Gastroesophageal sphincter (tissue), 3 donors: Measurements from ENCODE around the gene WARS2.

ENCODE experiments used
- CTCF ChIP-seq, 4 experiments: fragments of 200-600 bp in 2 of 4; fragments of 450-650 bp in 2 of 4; sonication (generic) in 1 of 4; IDR thresholded peaks; one replicate each; pipeline ENCODE4 v1.5.1; 2017 to 2019; ENCODE audit warnings: antibody characterized with exemption in 4 of 4, mild to moderate bottlenecking in 2 of 4, moderate library complexity in 2 of 4
- EP300 ChIP-seq: sonication (generic); formaldehyde crosslinking; IDR thresholded peaks from one replicate; pipeline ENCODE4 v1.6.1; 2017; ENCODE audit warnings: antibody characterized with exemption, mild to moderate bottlenecking
- POLR2A ChIP-seq, 2 donors: fragments of 450-650 bp; IDR thresholded peaks; one replicate each; pipeline ENCODE4 v1.6.1; 2017; ENCODE audit warnings: antibody characterized with exemption in 2 of 2, mild to moderate bottlenecking in 2 of 2, moderate library complexity in 1 of 2
- POLR2AphosphoS5 ChIP-seq: sonication (generic); formaldehyde crosslinking; IDR thresholded peaks from one replicate; pipeline ENCODE4 v1.6.1; 2017; ENCODE audit warnings: antibody characterized with exemption

- no peak for TF ChIP-seq POLR2AphosphoS5
- no peak for TF ChIP-seq EP300
- no peak for TF ChIP-seq POLR2A (IDR thresholded peaks at IDR 0.05)
- no peak for TF ChIP-seq CTCF (IDR thresholded peaks at IDR 0.05)
Observed at GRCh38 chr1:119146466-119146865, 6.0 kb upstream of the WARS2 start.
